Naive thymus-derived CD4-positive, alpha-beta T cell (primary cell): ENCODE measurements around the gene ZNF575. TPM values are rescaled to one million over a fixed set of nuclear protein-coding genes. Genes with fewer than 3 reads are reported as not detected.
A peak's percentile ranks its signal among the peaks of the same experiment; 100 is the strongest.

Experiments used
- ATAC-seq: fragments of 150-1000 bp; cut with Tn5 transposase; 2 replicates; pipeline ENCODE4 v1.10.0; 2021; ENCODE audit warnings: mild to moderate bottlenecking, moderate library complexity
- CTCF ChIA-PET: fragments of 350-600 bp; sonication (Branson Sonifier 250); formaldehyde crosslinking; loops from one replicate; lab custom pipeline; 2021; ENCODE audit warnings: antibody characterized with exemption; lab: Charles Lee
- POLR2A ChIA-PET: fragments of 350-600 bp; sonication (Branson Sonifier 250); formaldehyde crosslinking; loops from one replicate; lab custom pipeline; 2021; ENCODE audit warnings: antibody characterized with exemption, inconsistent platforms; lab: Charles Lee
- DNase-seq, 9 donors: peaks; one replicate each; pipeline versions ENCODE4 v3.0.0 to v3.0.0-alpha.2; 2020 to 2022; ENCODE audit warnings: mixed read lengths in 1 of 9
- H3K27ac ChIP-seq: one replicate; pipeline ENCODE4 v1.7.0; 2013; ENCODE audit warnings: mild to moderate bottlenecking, low read depth, low read length, moderate library complexity
- H3K27me3 ChIP-seq, 2 donors: one replicate each; pipeline ENCODE4 v1.7.0; 2013; ENCODE audit warnings: low read length in 2 of 2, mild to moderate bottlenecking in 2 of 2, moderate library complexity in 2 of 2; ENCODE audit not compliant: control insufficient read depth in 2 of 2, insufficient read depth in 2 of 2
- H3K36me3 ChIP-seq, 3 experiments: 1 replicate in 2 of 3; 2 replicates in 1 of 3; pipeline ENCODE4 v1.7.0; 2013; ENCODE audit warnings: low read length in 3 of 3, mild to moderate bottlenecking in 3 of 3, moderate library complexity in 1 of 3; ENCODE audit not compliant: insufficient read depth in 3 of 3, control insufficient read depth in 2 of 3
- H3K4me1 ChIP-seq, 2 donors: one replicate each; pipeline ENCODE4 v1.7.0; 2013; ENCODE audit warnings: low read length in 2 of 2, mild to moderate bottlenecking in 2 of 2, moderate library complexity in 1 of 2; ENCODE audit not compliant: control insufficient read depth in 2 of 2, insufficient read depth in 2 of 2
- H3K4me3 ChIP-seq: 2 replicates; pipeline ENCODE4 v1.7.0; 2013; ENCODE audit warnings: mild to moderate bottlenecking, low read length
- H3K9me3 ChIP-seq, 3 experiments: 1 replicate in 2 of 3; 2 replicates in 1 of 3; pipeline ENCODE4 v1.7.0; 2013; ENCODE audit warnings: low read length in 3 of 3; ENCODE audit not compliant: control insufficient read depth in 2 of 3
- H3K27ac Mint-ChIP-seq, 9 donors: one replicate each; pipeline ENCODE4 v1.8.0; 2020 to 2022; ENCODE audit warnings: mixed read lengths in 9 of 9, mild to moderate bottlenecking in 8 of 9, moderate library complexity in 5 of 9, inconsistent platforms in 2 of 9
- H3K27me3 Mint-ChIP-seq, 5 donors: one replicate each; pipeline ENCODE4 v1.8.0; 2021 to 2022; ENCODE audit warnings: mixed read lengths in 5 of 5, mild to moderate bottlenecking in 1 of 5
- H3K36me3 Mint-ChIP-seq, 5 donors: one replicate each; pipeline ENCODE4 v1.8.0; 2020 to 2022; ENCODE audit warnings: mixed read lengths in 5 of 5, mild to moderate bottlenecking in 3 of 5, inconsistent platforms in 1 of 5
- H3K4me1 Mint-ChIP-seq, 7 donors: one replicate each; pipeline ENCODE4 v1.8.0; 2020 to 2022; ENCODE audit warnings: mixed read lengths in 7 of 7, mild to moderate bottlenecking in 3 of 7, inconsistent platforms in 1 of 7
- H3K4me3 Mint-ChIP-seq, 10 donors: one replicate each; pipeline ENCODE4 v1.8.0; 2020 to 2022; ENCODE audit warnings: mild to moderate bottlenecking in 10 of 10, mixed read lengths in 10 of 10, moderate library complexity in 6 of 10, inconsistent platforms in 2 of 10
- H3K9me3 Mint-ChIP-seq, 11 donors: one replicate each; pipeline ENCODE4 v1.8.0; 2020 to 2022; ENCODE audit warnings: mixed read lengths in 11 of 11, mild to moderate bottlenecking in 4 of 11, inconsistent platforms in 1 of 11, moderate library complexity in 1 of 11
- intact Hi-C, 2 donors: fragments of 100-400 bp; cut with micrococcal nuclease; formaldehyde crosslinking; loops; one replicate each; pipeline ENCODE4 v1.15.1; 2023
- polyA plus RNA-seq, 2 donors: library from polyadenylated mRNA; unstranded; fragments of 300-500 nt; fragmentation: Illumina TruSeq; gene quantifications; one replicate each; pipeline ENCODE4 v1.2.3, GENCODE V29; 2021
- total RNA-seq, 6 experiments: library from RNA in 5 of 6; stranded (reverse) in 5 of 6; gene quantifications; 1 replicate in 5 of 6; 2 replicates in 1 of 6; pipeline ENCODE4 v1.2.3 and lab custom pipeline; 2021 to 2026

Gene ZNF575
- total and polyA plus RNA-seq, 7 experiments from 2014 or later = 2.7 to 10.7 (median 5.0) TPM

GRCh38 chr19:43489979-43490599 lies 42.9 kb upstream of the ZNF575 start:
- H3K36me3 ChIP-seq = peaks cover 0 to 25% (median 0%) of the 10 kb centered on the region in 3 experiments
- Mint-ChIP-seq H3K4me3 (no peak overlapping the region), H3K27ac (peak overlapping the region in 8 of 9 donors; percentile 12 to 87 (median 59)), H3K27me3 (no peaks in the 10 kb centered on the region), H3K9me3 (no peaks in the 10 kb centered on the region), H3K4me1 (peaks cover 0 to 13% (median 6%) of the 10 kb centered on the region in 7 donors), H3K36me3 (no peaks in the 10 kb centered on the region)
- POLR2A ChIA-PET = interaction anchor here (0.9 to 1.5 kb wide), 3 partner anchors 14 to 65 kb away, joined by 3 read pairs; partner anchors contain the start of gene PHLDB3
- H3K27ac ChIP-seq = no peak overlapping the region
- intact Hi-C loops = no loop called here
- H3K27me3 ChIP-seq = no peaks in the 10 kb centered on the region
- H3K4me3 ChIP-seq = no peak overlapping the region
- ATAC-seq = no peak
- H3K9me3 ChIP-seq = no peaks in the 10 kb centered on the region
- DNase-seq = no peak
- H3K4me1 ChIP-seq = no peaks in the 10 kb centered on the region
- CTCF ChIA-PET = interaction anchor here (1.6 kb wide), 1 partner anchor 29 kb away, joined by 3 read pairs; no protein-coding TSS in a partner anchor

DNA sequence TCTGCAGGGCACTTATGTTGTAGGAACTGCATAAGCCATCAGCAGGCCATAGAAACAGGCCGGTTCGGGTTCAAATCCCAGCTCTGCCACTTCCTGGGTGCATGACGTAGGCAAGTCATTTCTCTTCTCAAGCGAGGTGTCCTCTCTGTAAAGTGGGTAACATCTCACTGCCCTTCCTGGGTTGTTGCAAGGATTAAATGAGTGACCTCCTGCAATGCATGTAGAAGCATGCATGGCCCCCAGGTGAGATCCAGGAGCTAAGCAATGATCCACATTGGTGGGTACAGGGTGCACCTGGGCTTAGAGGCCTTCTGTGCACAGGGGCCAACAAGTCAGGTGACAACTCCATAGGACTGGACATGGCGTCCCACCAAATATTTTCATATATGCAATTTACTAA lies 42.2 kb upstream of the ZNF575 start:
- Histone ChIP-seq H3K27ac (no peak overlapping the region), H3K27me3 (no peaks in the 10 kb centered on the region), H3K4me1 (no peaks in the 10 kb centered on the region), H3K36me3 (peaks cover 0 to 29% (median 0%) of the 10 kb centered on the region in 3 experiments), H3K4me3 (no peak overlapping the region), H3K9me3 (no peaks in the 10 kb centered on the region)
- POLR2A ChIA-PET = interaction anchor here (0.6 to 1.5 kb wide), 4 partner anchors 14 to 152 kb away, joined by 3 read pairs; partner anchors contain the start of gene PHLDB3
- Mint-ChIP-seq H3K27me3 (no peaks in the 10 kb centered on the region), H3K9me3 (no peaks in the 10 kb centered on the region), H3K36me3 (peaks cover 1 to 4% (median 3%) of the 10 kb centered on the region in 5 donors), H3K4me3 (no peak overlapping the region), H3K27ac (peak overlapping the region in 2 of 9 donors; percentile 27 to 60), H3K4me1 (peaks cover 0 to 13% (median 7%) of the 10 kb centered on the region in 7 donors)
- intact Hi-C loops = no loop called here
- CTCF ChIA-PET = interaction anchor here (1.6 kb wide), 1 partner anchor 28 kb away, joined by 3 read pairs; no protein-coding TSS in a partner anchor
- DNase-seq = no peak
- no peak for ATAC-seq

DNA sequence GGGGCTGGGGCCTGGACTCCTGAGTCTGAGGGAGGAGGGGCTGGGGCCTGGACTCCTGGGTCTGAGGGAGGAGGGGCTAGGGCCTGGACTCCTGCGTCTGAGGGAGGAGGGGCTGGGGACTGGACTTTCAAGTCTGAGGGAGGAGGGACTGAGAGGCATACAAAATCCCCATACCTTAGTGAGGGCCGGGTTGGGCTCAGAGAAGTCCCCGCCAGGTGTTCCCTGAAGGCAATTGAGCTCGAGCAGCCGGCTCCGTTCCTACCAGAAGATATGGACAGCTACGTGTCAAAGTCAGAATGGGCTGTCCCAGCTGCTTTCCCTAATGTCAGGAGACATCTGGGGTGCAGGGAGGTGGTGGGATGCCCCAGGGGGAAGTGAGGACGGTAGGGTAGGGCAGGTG lies 37.9 kb upstream of the ZNF575 start:
- Mint-ChIP-seq H3K4me3 (no peak overlapping the region), H3K4me1 (peaks cover 2 to 18% (median 8%) of the 10 kb centered on the region in 7 donors), H3K27ac (no peak overlapping the region), H3K9me3 (no peaks in the 10 kb centered on the region), H3K36me3 (peaks cover 12 to 23% (median 17%) of the 10 kb centered on the region in 5 donors), H3K27me3 (no peaks in the 10 kb centered on the region)
- Histone ChIP-seq H3K4me1 (no peaks in the 10 kb centered on the region), H3K36me3 (peaks cover 0 to 62% (median 4%) of the 10 kb centered on the region in 3 experiments), H3K9me3 (no peaks in the 10 kb centered on the region), H3K27me3 (no peaks in the 10 kb centered on the region), H3K27ac (no peak overlapping the region), H3K4me3 (no peak overlapping the region)
- CTCF ChIA-PET = interaction anchor here (0.8 kb wide), 1 partner anchor 48 kb away, joined by 3 read pairs; no protein-coding TSS in a partner anchor
- intact Hi-C loops = no loop called here
- DNase-seq = no peak
- no peak for ATAC-seq
- POLR2A ChIA-PET = interaction anchor here (1.0 kb wide), 1 partner anchor 12 kb away, joined by 3 read pairs; no protein-coding TSS in a partner anchor

DNA sequence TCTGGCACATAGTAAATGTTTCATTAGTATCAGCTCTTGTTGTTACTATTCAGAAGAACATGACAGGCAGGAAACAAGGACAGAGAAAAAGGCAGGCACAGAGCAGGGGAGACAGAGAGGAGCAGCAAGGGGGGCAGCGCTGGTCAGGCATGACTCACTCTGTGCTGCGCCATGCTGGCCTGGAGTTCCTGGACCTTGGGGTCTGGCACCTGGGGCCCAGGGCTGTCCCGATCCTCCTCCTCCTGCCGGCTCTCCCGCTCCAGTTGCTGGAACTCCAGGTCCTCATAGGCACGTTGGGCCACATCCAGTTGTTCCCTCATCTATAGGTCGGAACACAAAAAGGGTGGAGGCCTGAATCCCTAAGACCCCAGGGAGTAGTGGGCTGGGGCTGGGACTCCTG lies 36.0 kb upstream of the ZNF575 start:
- Histone ChIP-seq H3K36me3 (peaks cover 0 to 65% (median 4%) of the 10 kb centered on the region in 3 experiments), H3K27ac (no peak overlapping the region), H3K9me3 (no peaks in the 10 kb centered on the region), H3K27me3 (no peaks in the 10 kb centered on the region), H3K4me3 (no peak overlapping the region), H3K4me1 (no peaks in the 10 kb centered on the region)
- DNase-seq (no peak), ATAC-seq (no peak)
- ChIA-PET POLR2A (no interaction called here), CTCF (interaction anchor here (1.8 kb wide), 1 partner anchor 50 kb away, joined by 6 read pairs; no protein-coding TSS in a partner anchor)
- intact Hi-C loops = no loop called here
- no peaks in the 10 kb centered on the region for H3K27me3 Mint-ChIP-seq
- H3K4me3 Mint-ChIP-seq = peak overlapping the region in 1 of 10 donors; percentile 56
- peaks cover 6 to 33% (median 11%) of the 10 kb centered on the region in 7 donors for H3K4me1 Mint-ChIP-seq
- H3K36me3 Mint-ChIP-seq = peaks cover 12 to 27% (median 25%) of the 10 kb centered on the region in 5 donors
- no peaks in the 10 kb centered on the region for H3K9me3 Mint-ChIP-seq
- peak overlapping the region in 1 of 9 donors; percentile 59 for H3K27ac Mint-ChIP-seq

DNA sequence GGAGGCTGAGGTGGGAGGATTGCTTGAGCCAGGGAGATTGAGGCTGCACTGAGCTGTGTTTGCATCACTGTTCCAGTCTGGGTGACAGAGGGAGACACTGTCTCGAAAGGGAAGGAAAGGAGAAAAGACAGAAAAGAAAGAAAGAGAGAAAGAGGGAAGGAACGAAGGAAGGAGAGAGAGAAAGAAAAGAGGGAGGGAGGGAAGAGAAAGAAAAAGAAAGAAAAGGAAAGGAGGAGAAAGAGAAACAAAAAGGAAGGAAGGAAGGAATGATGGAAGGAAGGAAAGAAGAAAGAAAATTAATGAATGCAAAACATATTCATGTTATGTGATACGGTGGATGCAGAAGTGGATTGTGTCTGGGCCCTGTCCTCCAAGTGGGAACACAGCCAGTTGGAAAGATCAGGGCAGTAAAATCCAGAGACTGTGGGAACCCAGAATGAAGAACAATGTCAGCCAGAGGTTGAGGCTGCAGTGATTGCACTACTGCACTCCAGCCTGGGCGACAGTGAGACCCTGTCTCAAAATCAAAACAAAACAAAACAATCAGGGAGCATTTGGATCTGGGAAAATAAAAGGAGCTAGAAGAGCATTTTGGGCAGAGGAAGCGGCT lies 34.6 kb upstream of the ZNF575 start:
- H3K27ac ChIP-seq = no peak overlapping the region
- Mint-ChIP-seq H3K27ac (peak overlapping the region in 5 of 9 donors; percentile 21 to 83 (median 57)), H3K4me1 (peaks cover 15 to 47% (median 22%) of the 10 kb centered on the region in 7 donors), H3K4me3 (peak overlapping the region in 2 of 10 donors; percentile 8 to 20), H3K36me3 (peaks cover 12 to 31% (median 26%) of the 10 kb centered on the region in 5 donors), H3K9me3 (no peaks in the 10 kb centered on the region), H3K27me3 (no peaks in the 10 kb centered on the region)
- peaks cover 0 to 63% (median 4%) of the 10 kb centered on the region in 3 experiments for H3K36me3 ChIP-seq
- no peak for DNase-seq
- no peaks in the 10 kb centered on the region for H3K27me3 ChIP-seq
- ChIA-PET POLR2A (no interaction called here), CTCF (interaction anchor here (1.8 kb wide), 1 partner anchor 51 kb away, joined by 6 read pairs; no protein-coding TSS in a partner anchor)
- ATAC-seq = no peak
- intact Hi-C loops = no loop called here
- H3K4me3 ChIP-seq = no peak overlapping the region
- H3K9me3 ChIP-seq = no peaks in the 10 kb centered on the region
- H3K4me1 ChIP-seq = peaks cover 0 to 10% of the 10 kb centered on the region in 2 donors

DNA sequence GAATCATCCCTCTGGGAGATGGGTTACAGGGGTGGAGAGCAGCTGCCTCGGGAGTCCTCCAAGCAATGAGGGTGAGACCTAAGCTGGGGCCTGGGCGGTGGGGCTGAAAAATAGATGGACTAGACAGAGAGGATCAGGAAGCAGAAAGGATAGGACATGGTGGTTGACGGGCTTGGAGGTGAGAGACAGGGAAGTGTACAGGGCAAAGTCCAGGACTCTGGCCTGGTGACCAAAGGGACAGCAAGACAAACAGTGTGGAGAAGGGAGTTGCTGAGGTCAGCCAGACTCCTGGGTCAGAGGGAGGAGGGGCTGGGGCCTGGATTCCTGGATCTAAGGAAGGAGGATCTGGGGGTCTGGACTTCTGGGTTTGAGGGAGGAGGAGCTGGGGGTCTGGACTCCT lies 33.9 kb upstream of the ZNF575 start:
- H3K36me3 Mint-ChIP-seq = peaks cover 12 to 31% (median 26%) of the 10 kb centered on the region in 5 donors
- peak overlapping the region in 5 of 9 donors; percentile 16 to 83 (median 67) for H3K27ac Mint-ChIP-seq
- peaks cover 21 to 52% (median 28%) of the 10 kb centered on the region in 7 donors for H3K4me1 Mint-ChIP-seq
- CTCF ChIA-PET = no interaction called here
- intact Hi-C loops = no loop called here
- POLR2A ChIA-PET = no interaction called here
- H3K27me3 ChIP-seq = no peaks in the 10 kb centered on the region
- H3K4me3 Mint-ChIP-seq = peak overlapping the region in 1 of 10 donors; percentile 17
- peaks cover 0 to 12% of the 10 kb centered on the region in 2 donors for H3K4me1 ChIP-seq
- H3K27me3 Mint-ChIP-seq = no peaks in the 10 kb centered on the region
- no peaks in the 10 kb centered on the region for H3K9me3 ChIP-seq
- no peak overlapping the region for H3K27ac ChIP-seq
- ATAC-seq (no peak), DNase-seq (no peak)
- H3K36me3 ChIP-seq = peaks cover 0 to 67% (median 4%) of the 10 kb centered on the region in 3 experiments
- H3K9me3 Mint-ChIP-seq = no peaks in the 10 kb centered on the region
- H3K4me3 ChIP-seq = no peak overlapping the region
